DMS153 treated with DMSO at 0.1 percent for 48 hours (cell line): ENCODE results near the gene PTGES2.

Experiments
- DNase-seq: peaks from one replicate; lab custom pipeline; 2025; ENCODE audit not compliant: unreplicated experiment; lab: John Stamatoyannopoulos, UW

PTGES2 gene

DNA sequence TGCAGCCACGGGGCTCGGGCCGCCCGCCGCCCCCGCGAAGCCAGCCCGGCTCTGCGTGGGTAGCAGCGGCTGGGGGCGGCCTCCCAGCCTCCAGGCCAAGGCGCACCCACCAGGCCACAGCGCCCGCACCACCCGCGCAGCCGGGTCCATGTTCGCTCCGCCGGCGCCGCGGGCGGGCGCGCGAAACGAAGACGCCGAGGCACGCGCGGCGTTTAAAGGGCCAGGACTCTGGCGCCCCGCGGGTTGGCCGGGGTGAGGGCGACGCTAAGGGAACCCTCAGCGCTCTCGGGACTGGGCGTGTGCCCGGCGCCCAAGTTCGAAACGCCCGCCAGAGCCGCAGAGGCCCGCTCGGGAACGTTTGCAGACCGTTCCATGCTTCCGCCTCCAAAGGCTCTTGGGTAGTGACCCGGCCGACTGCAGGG is at the start of gene PTGES2:
PTGES2 (minus strand) TSS at position 162 of the 422 bp plus-strand sequence; CDS start at position 150, 12 bp downstream.
- DNase-seq, result peak; percentile 73

DNA sequence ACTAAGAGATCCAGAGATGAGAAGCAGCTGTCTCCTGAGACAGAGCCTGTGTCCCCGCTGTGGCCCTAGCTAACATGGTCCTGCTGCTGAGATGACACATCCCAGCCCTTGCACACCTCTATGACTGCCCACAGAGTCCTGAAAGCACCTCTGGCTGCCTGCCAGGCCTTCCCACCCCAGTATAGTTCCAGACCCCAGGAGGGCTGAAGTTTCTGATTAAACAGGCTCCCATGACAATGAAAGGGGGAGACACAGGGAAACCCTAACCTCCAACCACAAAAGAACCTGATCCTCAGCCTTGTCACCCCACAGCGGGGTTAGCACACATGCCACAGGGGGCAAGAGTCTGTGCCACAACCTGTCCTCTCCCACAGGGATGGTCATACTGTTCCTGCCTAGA is 48.2 kb upstream of the PTGES2 start:
- DNase-seq, result no peak

DNA sequence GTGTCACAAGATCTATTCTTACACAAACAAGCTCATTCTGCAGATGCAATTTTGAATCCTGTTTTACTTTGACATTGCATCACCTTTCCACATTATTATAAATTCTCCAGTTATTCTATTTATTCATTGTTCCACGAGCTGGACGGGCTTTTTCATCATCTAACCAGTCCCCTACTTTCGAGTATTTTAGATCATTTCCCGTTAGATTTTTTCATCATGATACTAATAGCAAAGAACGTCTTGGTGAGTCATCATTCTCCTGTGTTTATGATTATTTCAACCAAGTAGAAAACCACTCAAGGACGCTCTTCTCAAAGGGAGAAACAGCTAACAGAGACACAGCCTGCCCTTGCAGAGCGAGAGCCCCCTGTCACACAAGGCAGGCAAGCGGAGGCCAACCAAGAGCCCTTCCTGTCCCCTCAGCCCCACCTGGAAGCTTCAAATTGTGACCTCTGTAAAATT is 47.6 kb upstream of the PTGES2 start:
- no peak for DNase-seq

- DNase-seq, result no peak
Observed at GRCh38 chr9:128174062-128174461, 46.5 kb upstream of the PTGES2 start.

- no peak for DNase-seq
Observed at GRCh38 chr9:128169925-128170324, 42.4 kb upstream of the PTGES2 start.

DNA sequence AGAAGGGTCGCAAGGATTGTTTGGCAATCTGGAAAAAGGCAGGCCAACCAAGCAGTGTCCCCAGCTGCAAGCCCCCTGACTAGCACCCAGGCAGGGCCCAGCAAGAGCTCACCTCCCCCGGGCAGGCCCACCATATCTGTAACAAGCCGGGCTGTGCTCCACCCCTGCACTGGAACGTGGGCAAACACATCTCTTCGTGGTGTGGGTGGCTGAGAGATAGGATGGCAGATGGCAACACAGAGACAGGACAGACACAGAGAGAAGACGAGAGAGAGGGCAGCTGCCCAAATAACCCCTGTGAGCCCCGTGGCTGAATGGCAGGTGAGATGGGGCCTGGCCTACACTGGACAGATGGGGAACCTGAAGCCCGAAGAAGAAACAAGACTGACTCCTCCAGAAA is 42.0 kb upstream of the PTGES2 start:
- no peak for DNase-seq

GRCh38 chr9:128168731-128169308 is 41.3 kb upstream of the PTGES2 start:
- DNase-seq, result no peak

GRCh38 chr9:128167209-128167608 is 39.7 kb upstream of the PTGES2 start:
- no peak for DNase-seq

DNA sequence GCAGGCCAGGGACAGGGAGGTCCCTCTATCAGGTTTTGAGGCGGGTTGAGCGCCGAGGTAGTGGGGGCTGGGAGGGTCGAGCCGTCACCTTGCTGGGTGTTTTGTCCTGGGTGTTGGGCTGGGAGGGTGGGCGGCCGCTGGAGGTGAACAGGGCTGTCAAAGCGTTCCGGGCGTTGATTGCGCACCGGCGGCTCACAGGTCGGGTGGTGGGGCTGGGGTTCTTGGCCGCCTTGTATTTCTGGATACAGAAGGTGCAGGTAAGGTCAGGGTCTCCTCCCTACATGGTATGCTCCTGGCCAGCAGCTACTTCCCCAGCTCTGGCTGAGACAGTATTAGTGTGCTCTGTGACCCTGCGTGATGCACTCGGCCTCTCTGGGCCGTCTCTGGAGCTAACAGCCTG is 38.6 kb upstream of the PTGES2 start:
- no peak for DNase-seq

GRCh38 chr9:128164307-128164885 is 36.9 kb upstream of the PTGES2 start:
- no peak for DNase-seq

- no peak for DNase-seq
Observed at GRCh38 chr9:128163523-128164306, 36.2 kb upstream of the PTGES2 start.

DNA sequence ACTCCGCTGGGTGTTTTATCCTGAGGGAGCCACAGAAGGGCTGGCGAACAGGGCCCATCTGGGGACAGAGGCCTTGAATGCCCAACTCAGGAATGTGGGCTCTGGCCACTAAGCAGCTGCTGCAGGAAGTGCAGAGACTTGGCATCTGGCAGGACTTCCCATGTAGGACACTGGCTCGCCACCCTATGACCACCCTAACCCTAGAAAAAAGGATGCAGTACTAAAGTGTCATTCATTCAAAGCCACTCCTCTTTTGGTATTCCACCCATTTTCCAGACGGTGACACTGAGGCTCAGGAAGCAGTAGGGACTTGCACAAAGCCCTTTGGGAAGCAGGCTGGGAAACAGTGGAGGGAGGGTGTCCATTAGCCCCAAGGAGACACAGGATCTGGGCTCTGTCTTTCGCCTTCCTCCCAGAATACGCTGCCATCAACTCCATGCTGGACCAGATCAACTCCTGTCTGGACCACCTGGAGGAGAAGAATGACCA is 35.5 kb upstream of the PTGES2 start:
- DNase-seq, result no peak

- DNase-seq, result no peak
Observed at GRCh38 chr9:128162215-128163026, 34.9 kb upstream of the PTGES2 start.

DNA sequence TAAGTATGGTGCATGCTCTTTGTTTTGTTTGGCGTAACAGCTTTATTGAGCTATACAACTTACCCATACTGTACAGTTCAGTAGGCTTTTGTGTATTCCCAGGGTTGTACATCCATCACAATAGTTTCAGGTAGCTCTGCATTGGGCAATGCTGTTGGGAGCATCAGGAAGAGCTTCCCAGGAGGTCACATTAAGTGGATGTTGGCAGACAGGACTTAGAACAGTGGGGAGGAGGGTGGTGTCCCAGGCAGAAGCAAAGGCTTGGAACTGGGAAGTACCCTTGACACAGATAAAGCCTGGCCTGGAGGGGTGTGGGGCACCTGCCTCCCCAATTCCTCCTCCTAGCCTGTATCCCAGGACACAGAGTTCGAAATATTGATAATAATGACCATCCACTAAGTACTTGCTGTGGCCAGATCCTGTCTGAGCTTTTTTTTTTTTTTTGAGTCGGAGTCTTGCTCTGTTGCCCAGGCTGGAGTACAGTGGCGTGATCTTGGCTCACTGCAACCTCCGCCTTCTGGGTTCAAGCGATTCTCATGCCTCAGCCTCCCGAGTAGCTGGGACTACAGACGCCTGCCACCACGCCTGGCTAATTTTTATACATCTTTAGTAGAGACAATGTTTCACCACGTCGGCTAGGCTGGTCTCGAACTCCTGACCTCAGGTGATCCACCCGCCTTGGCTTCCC is 33.8 kb upstream of the PTGES2 start:
- DNase-seq, result no peak

- no peak for DNase-seq
Observed at GRCh38 chr9:128160603-128160987, 33.1 kb upstream of the PTGES2 start.

DNA sequence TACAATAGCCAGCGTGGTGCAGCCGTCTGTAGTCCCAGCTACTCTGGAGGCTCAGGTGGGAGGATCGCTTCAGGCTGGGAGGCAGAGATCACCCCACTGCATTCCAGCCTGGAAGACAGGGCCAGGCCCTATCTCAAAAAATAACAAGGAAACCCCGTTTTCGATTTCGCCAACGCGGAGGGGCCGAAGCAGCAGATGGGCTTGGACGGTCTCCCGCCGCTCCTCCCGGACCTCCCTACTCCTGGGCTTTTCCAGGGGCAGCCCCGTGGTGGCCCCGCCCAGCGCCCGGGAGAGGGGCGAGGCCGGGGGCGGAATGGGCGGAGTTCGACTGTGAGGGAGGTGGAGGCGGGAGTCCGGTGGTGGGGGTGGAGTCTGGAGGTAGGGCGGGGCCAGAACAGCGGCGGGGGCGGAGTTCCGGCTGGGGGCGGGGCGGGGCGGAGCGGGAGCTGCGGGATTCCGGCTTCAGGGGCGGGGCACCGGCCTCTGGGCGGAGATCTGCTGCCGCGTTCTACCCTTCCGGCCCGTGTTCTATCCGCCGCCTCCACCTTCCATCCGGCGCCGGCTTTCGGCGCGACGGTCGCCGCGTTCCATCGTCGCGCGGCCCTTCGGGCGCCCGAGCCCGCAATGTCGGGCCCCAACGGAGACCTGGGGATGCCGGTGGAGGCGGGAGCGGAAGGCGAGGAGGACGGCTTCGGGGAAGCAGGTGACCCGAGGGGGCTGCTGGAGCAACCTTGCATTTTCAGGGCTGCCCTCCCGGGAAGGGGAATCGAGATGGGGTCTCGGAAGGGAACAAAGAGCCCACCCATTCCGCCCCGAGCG is 32.5 kb upstream of the PTGES2 start, which contains the start of gene BBLN:
BBLN (plus strand) TSS at position 482 of the 819 bp plus-strand sequence; CDS start at position 625, 143 bp downstream.
- DNase-seq, result peak; percentile 85

- DNase-seq, result no peak
Observed at GRCh38 chr9:128159522-128159783, 31.9 kb upstream of the PTGES2 start.

- DNase-seq, result no peak
Observed at GRCh38 chr9:128155736-128156500, 28.4 kb upstream of the PTGES2 start.
